DND-41 (cell line): Measurements from ENCODE around the gene PAX2.

Experiments
- CTCF ChIP-seq: IDR thresholded peaks from 2 replicates; pipeline ENCODE4 v1.5.1; 2012; ENCODE audit warnings: borderline replicate concordance, low read length, moderate library complexity, mild to moderate bottlenecking; ENCODE audit not compliant: poor library complexity, severe bottlenecking; ENCODE audit errors: extremely low read depth
- EZH2 ChIP-seq: IDR thresholded peaks from 3 replicates; pipeline ENCODE4 v1.6.1; 2012; ENCODE audit warnings: borderline replicate concordance, low read depth, mild to moderate bottlenecking, moderate library complexity, low read length, inconsistent platforms; ENCODE audit not compliant: severe bottlenecking

GRCh38 chr10:100866575-100867098 lies 121.3 kb downstream of the PAX2 start:
- TF ChIP-seq CTCF = no peak
- TF ChIP-seq EZH2 = no peak
